Measurements from ENCODE around the gene PEG3.
"Not testable (repeated sequence)": the region's sequence is repeated elsewhere in the genome, so short reads cannot be mapped to it uniquely, and the experiment has no call there.

The PEG3 gene

GRCh38 chr19:56856822-56857221, 16.3 kb upstream of the PEG3 start:
- DNase-seq (ENCODE audit: low spot score in 2 of 2) (no peak), ATAC-seq (no peak)
- Mint-ChIP-seq H3K36me3 (no peaks in the 10 kb centered on the region), H3K4me3 (no peak overlapping the region), H3K4me1 (no peaks in the 10 kb centered on the region), H3K9me3 (peaks cover 25% of the 10 kb centered on the region), H3K27ac (no peak overlapping the region)

GRCh38 chr19:56852361-56852760, 11.8 kb upstream of the PEG3 start:
- not testable (repeated sequence) for H3K27ac Mint-ChIP-seq; DNase-seq (ENCODE audit: low spot score in 2 of 2); H3K36me3 Mint-ChIP-seq; H3K4me3 Mint-ChIP-seq; H3K4me1 Mint-ChIP-seq; ATAC-seq
- peaks cover 25% of the 10 kb centered on the region for H3K9me3 Mint-ChIP-seq

GRCh38 chr19:56848166-56848565, 7.6 kb upstream of the PEG3 start:
- Mint-ChIP-seq H3K4me3 (no peak overlapping the region), H3K36me3 (no peaks in the 10 kb centered on the region), H3K27ac (no peak overlapping the region), H3K4me1 (no peaks in the 10 kb centered on the region), H3K9me3 (peaks cover 24% of the 10 kb centered on the region)
- DNase-seq (ENCODE audit: low spot score in 2 of 2) (no peak), ATAC-seq (no peak)

GRCh38 chr19:56842412-56842811, 1.9 kb upstream of the PEG3 start:
- no peak for DNase-seq (ENCODE audit: low spot score in 2 of 2)
- Mint-ChIP-seq H3K4me3 (no peak overlapping the region), H3K9me3 (peaks cover 13% of the 10 kb centered on the region), H3K36me3 (no peaks in the 10 kb centered on the region), H3K4me1 (peaks cover 6% of the 10 kb centered on the region), H3K27ac (no peak overlapping the region)
- ATAC-seq: no peak

GRCh38 chr19:56841193-56841543, 642 bp upstream of the PEG3 start:
- Mint-ChIP-seq H3K9me3 (peaks cover 13% of the 10 kb centered on the region), H3K27ac (no peak overlapping the region), H3K4me3 (no peak overlapping the region), H3K4me1 (peaks cover 8% of the 10 kb centered on the region), H3K36me3 (no peaks in the 10 kb centered on the region)
- DNase-seq (ENCODE audit: low spot score in 2 of 2) (no peak), ATAC-seq (no peak)

GRCh38 chr19:56839652-56840450, 675 bp downstream of the PEG3 start:
- Mint-ChIP-seq H3K4me3 (no peak overlapping the region), H3K4me1 (peaks cover 8% of the 10 kb centered on the region), H3K9me3 (peaks cover 19% of the 10 kb centered on the region), H3K27ac (no peak overlapping the region), H3K36me3 (no peaks in the 10 kb centered on the region)
- ATAC-seq (peak; percentile 11), DNase-seq (ENCODE audit: low spot score in 2 of 2) (no peak)

GRCh38 chr19:56838909-56839651, 1.4 kb downstream of the PEG3 start:
- Mint-ChIP-seq H3K4me1 (peaks cover 8% of the 10 kb centered on the region), H3K4me3 (no peak overlapping the region), H3K27ac (no peak overlapping the region), H3K36me3 (no peaks in the 10 kb centered on the region), H3K9me3 (peaks cover 24% of the 10 kb centered on the region)
- ATAC-seq: peak; percentile 11
- DNase-seq (ENCODE audit: low spot score in 2 of 2): no peak

- Mint-ChIP-seq H3K36me3 (no peaks in the 10 kb centered on the region), H3K9me3 (peaks cover 27% of the 10 kb centered on the region)
- peak; percentile 26 for ATAC-seq
Observed at GRCh38 chr19:56838024-56838908, 2.3 kb downstream of the PEG3 start.

GRCh38 chr19:56837492-56838023, 3.0 kb downstream of the PEG3 start:
- Mint-ChIP-seq H3K9me3 (peaks cover 28% of the 10 kb centered on the region), H3K36me3 (no peaks in the 10 kb centered on the region), H3K27ac (no peak overlapping the region), H3K4me1 (peaks cover 8% of the 10 kb centered on the region), H3K4me3 (no peak overlapping the region)
- no peak for DNase-seq (ENCODE audit: low spot score in 2 of 2)
- no peak for ATAC-seq

More at GRCh38 chr19:56838024-56838908, 2.3 kb downstream of the PEG3 start:
- no peak overlapping the region for H3K4me3 Mint-ChIP-seq
- no peak overlapping the region for H3K27ac Mint-ChIP-seq
- H3K4me1 Mint-ChIP-seq: peaks cover 8% of the 10 kb centered on the region
- no peak for DNase-seq (ENCODE audit: low spot score in 2 of 2)

GRCh38 chr19:56837004-56837403, 3.5 kb downstream of the PEG3 start:
- no peak for DNase-seq (ENCODE audit: low spot score in 2 of 2)
- no peak overlapping the region for H3K27ac Mint-ChIP-seq
- H3K4me1 Mint-ChIP-seq: peaks cover 8% of the 10 kb centered on the region
- H3K4me3 Mint-ChIP-seq: no peak overlapping the region
- peaks cover 31% of the 10 kb centered on the region for H3K9me3 Mint-ChIP-seq
- H3K36me3 Mint-ChIP-seq: no peaks in the 10 kb centered on the region
- ATAC-seq: no peak

- H3K27ac Mint-ChIP-seq: no peak overlapping the region
- ATAC-seq (no peak), DNase-seq (ENCODE audit: low spot score in 2 of 2) (no peak)
- peaks cover 27% of the 10 kb centered on the region for H3K9me3 Mint-ChIP-seq
- H3K4me3 Mint-ChIP-seq: no peak overlapping the region
- peaks cover 8% of the 10 kb centered on the region for H3K4me1 Mint-ChIP-seq
- H3K36me3 Mint-ChIP-seq: no peaks in the 10 kb centered on the region
Observed at GRCh38 chr19:56836059-56836458, 4.5 kb downstream of the PEG3 start.

GRCh38 chr19:56835401-56835800, 5.1 kb downstream of the PEG3 start:
- Mint-ChIP-seq H3K4me1 (peaks cover 8% of the 10 kb centered on the region), H3K9me3 (peaks cover 25% of the 10 kb centered on the region), H3K4me3 (no peak overlapping the region), H3K36me3 (no peaks in the 10 kb centered on the region), H3K27ac (no peak overlapping the region)
- DNase-seq (ENCODE audit: low spot score in 2 of 2): no peak
- ATAC-seq: no peak

GRCh38 chr19:56834564-56835375, 5.8 kb downstream of the PEG3 start:
- peaks cover 8% of the 10 kb centered on the region for H3K4me1 Mint-ChIP-seq
- H3K4me3 Mint-ChIP-seq: no peak overlapping the region
- ATAC-seq (no peak), DNase-seq (ENCODE audit: low spot score in 2 of 2) (no peak)
- H3K9me3 Mint-ChIP-seq: peaks cover 25% of the 10 kb centered on the region
- no peaks in the 10 kb centered on the region for H3K36me3 Mint-ChIP-seq
- no peak overlapping the region for H3K27ac Mint-ChIP-seq

- no peak for DNase-seq (ENCODE audit: low spot score in 2 of 2)
- no peak for ATAC-seq
- H3K27ac Mint-ChIP-seq: no peak overlapping the region
- H3K4me3 Mint-ChIP-seq: no peak overlapping the region
- H3K4me1 Mint-ChIP-seq: peaks cover 2% of the 10 kb centered on the region
- H3K9me3 Mint-ChIP-seq: peaks cover 25% of the 10 kb centered on the region
- no peaks in the 10 kb centered on the region for H3K36me3 Mint-ChIP-seq
Observed at GRCh38 chr19:56832352-56832928, 8.1 kb downstream of the PEG3 start.
